A204.1 (cell line): Measurements from ENCODE around the gene SNAPC4.

Experiments used
- FAIRE-seq: peaks from 2 replicates; lab custom pipeline; 2012; peaks lifted over from hg19 to GRCh38; lab: Jason Lieb, UNC

The SNAPC4 gene

DNA sequence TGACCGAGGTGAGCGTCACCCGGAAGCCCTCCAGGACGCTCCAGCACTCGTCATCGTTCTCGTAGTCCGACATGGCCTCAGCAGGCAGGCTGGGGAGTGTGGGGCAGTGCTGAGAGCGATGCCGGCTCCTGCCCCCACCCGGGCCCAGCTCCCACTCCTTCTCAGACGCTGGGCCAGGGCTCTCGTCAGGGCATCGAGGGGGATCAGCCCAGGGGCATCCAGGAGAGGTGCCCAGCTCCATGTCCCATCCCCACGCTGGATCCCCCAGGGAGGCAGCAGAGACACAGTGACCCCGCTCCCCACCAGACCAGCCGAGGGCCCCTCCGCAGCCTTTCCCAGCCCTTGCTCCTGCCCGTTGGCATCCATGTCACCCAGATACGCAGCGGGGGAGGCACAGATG is 28.0 kb downstream of the SNAPC4 start:
- FAIRE-seq, result no peak

DNA sequence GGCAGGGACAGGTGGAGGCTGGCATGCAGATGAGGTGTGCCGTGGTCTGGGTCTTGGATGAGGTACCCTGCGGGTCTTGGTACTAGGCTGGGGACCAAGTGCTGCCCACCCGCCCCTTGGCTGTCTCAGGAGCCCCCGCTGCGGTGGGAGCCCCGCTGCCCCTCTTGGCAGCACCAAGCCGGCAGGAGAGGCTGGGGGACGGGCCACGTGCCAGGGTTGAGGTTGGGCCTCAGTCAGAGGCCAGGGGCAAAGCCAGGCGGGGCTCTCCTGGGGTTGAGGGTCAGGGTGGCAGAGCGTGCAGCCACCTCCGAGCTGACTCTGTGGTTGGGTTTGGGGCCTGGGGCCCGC is 28.5 kb downstream of the SNAPC4 start:
- no peak for FAIRE-seq

DNA sequence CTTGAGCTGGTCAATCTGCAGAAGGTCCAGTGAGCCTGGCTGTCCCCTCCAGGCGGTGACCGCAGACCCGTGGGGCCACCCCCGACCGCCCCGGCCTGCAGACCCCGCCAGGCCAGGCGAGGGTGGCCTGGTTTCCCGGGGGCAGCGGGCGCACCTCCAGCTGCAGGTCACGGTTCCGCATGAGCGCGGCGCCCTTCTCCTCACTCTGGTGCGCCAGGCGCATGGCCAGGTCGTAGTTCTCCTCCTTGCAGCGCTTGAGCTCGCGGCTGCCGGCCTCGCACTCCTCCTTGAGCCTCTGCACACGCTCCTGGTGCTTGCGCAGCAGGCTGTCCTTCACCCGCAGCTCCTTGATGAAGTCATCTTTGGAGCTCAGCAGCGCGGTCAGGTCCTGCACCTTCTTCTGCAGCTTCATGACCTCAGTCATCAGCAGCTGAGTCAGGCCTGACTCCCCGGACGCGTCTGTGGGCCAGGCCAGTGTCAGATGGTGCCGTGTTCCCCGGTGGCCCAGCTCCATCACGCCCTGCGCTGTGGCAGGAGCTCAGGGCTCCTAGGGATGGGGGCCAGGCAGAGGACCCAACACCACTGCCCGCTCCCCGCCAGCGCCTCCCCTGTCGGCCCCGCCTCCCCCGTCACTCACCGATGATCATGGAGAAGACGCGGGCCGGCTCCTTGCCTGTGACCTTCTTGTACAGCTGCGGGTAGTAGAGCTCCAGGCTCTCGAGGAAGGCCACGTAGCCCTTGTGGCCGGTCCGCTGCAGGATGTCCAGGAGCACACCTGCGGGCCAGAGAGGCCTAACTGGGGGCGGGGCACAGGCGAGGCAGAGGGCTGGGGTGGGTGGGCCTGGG is 29.1 kb downstream of the SNAPC4 start:
- FAIRE-seq, result no peak

DNA sequence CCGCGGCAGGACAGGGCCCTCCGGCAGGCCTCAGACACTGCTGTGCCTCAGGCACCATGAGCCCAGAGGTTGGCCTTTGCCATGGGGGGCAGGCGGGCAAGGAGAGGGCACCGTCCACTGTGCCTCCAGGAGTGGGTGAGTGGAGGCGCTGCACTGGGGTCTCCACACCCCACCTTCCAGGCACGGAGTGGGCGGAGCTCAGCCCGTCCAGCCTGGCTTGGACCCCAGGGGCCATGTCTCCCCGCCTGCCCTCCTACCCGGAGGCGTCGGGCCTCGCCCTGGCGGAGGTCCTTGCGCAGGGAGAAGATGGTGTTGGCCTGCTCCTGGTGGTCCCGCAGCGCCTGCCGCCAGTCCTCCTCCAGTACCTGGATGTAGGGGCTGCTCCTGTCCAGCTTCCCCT is 29.9 kb downstream of the SNAPC4 start:
- no peak for FAIRE-seq

DNA sequence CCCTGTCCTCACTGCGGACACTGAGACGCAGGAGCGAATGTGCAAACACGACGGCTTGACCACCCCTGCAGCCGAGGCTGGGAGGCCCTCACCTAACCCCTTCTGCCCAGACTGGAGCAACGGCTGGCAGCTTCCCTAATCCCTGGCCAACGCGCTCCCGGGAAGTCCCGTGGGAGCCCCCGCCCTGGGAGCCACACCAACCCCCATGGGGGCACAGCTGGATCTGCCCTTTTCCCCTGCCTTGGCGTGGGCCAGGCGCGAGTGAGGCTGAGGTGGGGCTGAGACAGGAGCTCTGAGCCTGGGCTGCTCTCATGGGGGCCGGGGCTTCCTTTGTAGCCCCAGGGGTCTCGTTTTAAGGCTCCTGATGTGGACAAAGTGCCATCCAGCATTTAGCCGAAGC is 31.8 kb downstream of the SNAPC4 start:
- no peak for FAIRE-seq

DNA sequence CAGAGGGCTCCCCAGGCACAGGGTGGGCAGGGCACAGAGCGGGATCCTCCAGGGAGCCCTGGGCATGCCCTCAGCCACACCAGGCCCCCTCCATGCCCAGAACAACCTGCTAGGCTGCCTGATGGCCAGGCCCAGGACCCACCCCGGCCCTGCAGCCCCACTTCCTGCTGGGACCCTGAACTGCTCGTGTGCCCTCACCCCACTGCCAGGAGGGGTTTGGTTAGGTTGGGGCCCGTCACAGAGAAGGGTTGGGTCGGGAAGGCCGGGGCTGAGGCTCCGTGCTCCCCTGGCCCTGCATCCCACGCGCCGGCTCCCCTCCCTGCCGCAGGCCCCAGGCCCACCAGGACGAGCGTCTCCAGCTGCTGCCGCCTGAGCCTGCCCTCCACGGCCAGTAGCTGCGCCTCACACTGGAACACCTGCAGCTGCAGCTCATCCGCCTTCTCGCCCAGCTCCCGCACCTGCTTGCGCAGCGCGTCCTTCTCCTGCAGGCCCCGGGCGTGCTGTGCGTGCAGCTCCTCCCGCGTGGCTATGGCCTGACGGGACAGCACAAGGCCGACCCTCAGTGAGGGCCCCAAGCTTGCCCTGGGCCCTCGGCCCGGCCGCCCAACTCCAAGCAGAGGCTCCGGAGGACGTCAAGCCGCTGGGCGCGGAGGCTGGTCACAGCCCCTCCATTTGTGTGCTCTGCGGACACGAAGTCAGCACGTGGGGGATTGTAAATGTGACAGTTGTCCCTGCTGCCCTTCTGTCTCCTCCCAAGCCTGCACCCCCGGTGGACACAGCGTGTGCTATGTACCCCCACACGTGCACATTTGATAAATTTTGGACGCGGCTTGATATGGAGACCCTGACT is 32.4 kb downstream of the SNAPC4 start:
- no peak for FAIRE-seq

DNA sequence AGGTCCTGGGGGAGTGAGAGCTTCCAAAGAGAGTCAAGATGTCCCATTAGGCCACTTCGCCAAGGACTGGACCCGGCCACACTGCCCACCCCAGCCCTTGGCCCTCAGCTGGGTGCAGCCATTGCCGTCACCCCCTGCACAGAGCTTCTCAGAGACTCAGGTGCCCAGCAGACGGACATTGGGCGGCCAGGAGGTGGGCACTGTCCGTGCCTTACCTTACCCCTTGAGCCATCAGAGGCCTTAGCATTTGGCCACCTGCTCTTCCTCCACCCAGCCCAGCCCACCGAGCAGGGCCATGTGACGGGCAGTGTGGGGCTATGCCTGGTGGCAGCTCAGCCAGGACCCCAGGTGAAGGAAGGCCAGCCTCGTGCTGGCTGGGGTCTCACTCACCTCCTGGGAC is 33.1 kb downstream of the SNAPC4 start:
- no peak for FAIRE-seq

DNA sequence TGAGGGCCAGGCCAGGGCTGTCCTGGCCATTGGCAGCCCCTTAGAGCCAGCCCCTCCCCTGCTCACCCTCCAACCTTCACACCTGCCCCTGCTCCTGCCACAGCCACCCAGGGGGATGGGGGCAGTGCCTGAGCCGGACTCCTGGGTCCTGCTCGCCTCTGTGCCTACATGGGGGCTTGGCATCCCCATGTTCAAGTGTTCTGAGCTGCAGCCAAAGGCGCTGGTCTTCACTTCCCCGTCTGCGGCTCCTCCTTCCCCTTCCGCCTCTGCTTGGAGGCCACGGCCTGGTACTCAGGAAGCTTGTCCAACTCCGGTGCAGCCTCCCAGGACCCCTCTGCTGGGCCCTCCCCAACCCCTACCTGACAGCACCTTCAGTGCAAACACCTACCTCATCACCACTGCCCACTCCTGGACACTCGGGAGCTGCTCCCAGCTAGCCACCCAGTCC is 34.2 kb downstream of the SNAPC4 start:
- no peak for FAIRE-seq

DNA sequence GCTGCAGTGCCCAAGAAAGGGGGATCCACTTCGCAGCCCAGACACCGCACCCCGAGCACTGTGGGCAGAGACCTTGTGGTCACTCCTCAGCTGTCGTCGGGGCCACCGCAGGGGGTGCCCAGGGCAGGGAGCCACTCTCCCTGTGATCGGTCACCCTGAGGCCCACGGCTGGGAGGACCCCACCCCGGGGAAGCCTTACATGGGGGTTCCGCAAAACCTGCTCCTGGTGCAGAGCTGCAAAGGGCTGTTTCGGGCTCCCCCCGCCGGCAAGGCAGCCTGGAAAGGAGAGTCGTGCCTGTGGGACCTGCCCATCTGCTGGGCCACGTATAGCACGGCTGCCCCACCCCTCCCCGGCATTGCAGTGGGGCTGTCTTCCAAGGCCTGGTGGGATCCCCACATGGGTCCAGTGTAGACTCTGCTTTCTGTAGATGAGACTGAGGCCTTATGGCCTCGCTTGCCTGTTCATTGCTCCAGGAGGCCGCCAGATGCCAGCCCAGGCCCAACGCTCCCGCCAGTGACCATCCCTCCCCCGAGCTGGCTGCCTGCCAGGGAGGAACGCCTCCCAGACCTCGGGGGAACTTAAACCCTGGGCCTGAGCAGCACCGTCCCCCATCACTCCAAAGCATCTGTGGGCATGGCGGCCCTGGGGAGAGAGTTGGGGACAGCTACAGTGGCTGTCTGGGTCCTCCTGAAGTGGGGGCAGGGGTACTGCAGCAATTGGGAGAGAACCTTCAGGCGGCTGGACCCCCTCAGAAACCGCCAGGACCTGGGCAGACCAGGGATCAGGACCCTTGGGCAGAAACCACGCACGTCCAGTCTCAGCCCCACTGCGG is 34.8 kb downstream of the SNAPC4 start:
- no peak for FAIRE-seq

DNA sequence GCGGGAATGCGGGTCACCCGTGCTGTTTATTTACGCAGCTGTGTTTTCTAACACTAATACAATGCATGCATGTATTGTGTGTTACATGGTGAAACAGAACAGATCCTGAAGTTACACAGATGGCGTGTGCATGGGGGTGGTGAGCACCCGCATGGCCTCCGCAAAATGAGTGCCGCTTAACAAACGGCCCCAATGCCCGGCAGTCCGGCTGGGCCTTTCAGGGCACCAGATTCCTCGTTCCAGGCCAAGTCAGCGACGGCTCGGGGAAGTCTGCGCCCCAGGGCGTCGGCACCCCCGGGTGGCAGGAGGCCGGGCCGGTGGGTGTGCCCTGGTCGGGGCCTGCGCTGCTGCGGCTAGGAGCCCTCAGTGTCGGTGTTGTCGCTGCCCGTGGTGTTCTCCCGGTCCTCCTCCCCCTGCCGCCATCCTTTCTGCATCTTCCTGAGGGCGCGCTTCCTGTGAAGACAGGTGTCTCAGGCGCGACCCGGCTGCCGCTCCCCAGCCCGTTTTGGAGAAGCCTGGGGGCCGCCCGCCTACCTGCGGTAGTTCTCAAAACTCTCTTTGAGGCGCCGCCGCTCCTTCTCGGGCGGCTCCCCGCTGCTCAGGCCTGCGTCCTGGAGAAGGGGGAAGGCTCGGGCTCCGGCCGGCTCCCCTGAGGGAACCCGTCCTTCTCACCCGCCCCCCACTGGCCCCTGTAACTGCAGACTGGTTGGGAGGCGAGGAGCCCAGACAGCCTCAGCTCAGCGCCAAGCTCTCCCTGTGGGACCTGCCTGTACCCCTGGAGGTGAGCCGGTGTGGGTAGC is 35.8 kb downstream of the SNAPC4 start:
- FAIRE-seq, result no peak

DNA sequence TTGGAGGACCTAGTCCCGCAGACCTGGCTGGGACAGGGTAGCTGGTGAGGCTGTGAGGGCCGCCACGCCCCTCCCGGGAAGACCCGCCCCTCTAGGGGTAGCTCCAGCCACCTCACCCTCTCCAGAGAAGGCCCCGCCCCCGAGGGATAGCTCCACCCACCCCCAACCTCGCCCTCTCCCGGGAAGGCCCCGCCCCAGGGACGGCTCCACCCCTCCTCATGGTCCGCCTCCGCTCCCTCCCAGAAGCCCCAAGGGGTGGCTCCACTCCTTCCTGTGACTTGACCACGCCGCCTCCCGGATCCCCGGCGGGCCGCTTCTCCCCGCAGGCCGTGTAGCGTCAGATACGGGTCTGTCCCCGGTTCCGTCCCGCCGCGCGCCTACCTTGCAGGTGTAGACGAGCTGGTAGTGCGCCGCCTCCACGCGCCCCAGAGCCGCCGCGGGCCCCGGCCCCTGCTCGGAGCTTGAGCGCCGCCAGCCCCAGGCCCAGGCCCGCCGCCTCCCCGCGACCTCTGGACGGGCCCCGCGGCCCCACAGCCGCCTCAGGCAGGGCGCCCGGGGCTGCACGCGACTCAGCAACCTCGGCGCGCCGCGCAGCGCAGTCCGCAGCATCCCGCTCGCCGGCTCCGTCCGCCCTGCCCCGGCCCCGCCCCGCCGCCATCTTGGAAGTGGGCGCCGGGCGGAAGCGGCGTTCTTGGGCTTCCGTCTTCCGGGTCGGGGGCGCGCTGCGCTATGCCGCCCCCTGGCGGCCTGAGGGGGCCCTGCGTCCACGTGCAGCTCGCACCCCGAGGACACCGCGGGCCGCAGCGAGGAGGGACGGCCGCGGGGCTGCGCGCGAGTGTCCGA is 36.6 kb downstream of the SNAPC4 start, which contains the start of gene DNLZ:
Gene DNLZ, minus strand, starts transcription at position 639 of the 843 bp plus-strand sequence. Its CDS starts 30 bp downstream, at position 609.
- FAIRE-seq, result peak; percentile 78

DNA sequence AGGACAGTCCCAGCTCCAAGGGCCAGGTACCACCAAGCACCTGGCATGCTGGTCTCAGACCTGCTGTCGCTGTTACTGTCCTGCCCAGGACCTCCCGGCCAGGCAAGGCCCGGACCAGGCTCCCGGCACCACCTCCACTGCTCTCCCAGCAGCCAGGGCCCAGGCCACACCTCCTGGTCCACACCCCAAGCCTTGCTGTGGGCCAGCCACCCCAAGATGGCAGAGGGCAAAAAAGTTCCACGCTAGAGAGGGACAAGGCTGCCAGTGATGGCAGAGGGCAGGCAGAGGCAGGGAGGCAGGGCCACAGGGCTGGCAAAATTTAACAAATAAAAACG is 37.6 kb downstream of the SNAPC4 start:
- no peak for FAIRE-seq

DNA sequence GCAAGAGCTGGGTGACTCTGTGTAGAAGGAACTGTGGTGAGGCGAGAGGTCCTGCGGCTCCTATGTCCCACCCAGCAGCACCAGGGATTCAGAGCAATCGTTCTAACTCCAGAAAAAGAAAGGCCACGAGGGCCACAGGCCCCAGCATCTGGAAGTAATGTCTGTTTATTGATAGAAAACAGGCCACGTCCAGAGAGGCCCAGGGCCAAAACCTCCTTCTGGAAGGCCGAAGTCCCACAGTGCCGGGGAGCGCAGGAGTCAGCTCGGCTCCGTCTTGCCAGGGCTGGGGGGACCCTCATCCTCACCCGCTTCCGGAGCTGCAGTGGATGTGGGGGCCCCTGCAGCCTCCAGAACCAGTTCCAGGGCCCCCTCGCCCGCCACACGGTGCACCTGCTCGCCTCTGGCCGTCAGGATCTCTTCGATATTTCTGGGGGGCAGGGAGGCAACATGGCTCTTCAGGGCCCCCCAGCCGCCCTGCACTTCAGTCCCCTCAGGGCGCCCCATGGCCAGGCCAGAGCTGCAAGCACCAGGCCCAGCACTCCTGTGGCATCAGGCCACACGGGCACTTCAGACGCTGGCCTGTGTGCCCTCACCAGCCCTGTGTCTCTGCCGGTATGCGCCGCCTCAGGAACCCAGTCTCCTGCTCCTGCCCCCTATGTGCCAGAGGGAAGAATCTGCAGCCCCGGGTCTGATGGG is 38.1 kb downstream of the SNAPC4 start:
- FAIRE-seq, result no peak

DNA sequence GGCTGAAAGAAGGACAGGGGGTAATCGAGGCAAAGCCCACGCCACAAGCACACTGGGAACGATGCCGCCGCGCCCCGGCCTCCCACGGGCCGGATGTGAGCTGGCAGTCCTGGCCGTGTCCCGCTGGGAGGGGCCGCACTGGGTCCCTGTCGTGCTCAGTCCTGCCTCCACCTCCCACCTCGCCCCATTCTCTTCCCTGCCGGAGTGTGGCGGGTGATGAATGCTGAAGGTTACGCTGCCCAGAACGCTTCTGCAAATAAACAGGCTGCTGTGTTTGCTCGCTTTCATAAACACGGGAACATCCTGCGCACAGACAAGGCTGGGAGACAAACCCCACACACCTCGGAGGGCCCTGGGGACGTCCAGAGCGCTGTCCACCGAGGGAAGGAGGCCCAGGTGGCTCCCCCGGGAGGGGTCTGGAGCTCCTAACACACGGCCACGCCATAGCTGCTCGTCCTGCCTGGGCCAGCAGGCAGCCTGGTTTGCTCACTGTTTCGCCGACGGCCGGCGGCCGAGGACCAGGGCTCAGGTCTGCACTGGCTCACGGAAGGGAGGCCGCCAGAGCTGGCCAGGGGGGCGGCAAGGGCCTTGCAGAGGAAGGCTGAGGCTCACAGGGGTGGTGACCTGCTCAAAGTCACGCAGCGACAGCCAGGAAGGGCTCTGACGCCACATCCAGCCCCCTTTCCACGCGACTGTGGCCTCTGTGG is 38.8 kb downstream of the SNAPC4 start:
- no peak for FAIRE-seq

DNA sequence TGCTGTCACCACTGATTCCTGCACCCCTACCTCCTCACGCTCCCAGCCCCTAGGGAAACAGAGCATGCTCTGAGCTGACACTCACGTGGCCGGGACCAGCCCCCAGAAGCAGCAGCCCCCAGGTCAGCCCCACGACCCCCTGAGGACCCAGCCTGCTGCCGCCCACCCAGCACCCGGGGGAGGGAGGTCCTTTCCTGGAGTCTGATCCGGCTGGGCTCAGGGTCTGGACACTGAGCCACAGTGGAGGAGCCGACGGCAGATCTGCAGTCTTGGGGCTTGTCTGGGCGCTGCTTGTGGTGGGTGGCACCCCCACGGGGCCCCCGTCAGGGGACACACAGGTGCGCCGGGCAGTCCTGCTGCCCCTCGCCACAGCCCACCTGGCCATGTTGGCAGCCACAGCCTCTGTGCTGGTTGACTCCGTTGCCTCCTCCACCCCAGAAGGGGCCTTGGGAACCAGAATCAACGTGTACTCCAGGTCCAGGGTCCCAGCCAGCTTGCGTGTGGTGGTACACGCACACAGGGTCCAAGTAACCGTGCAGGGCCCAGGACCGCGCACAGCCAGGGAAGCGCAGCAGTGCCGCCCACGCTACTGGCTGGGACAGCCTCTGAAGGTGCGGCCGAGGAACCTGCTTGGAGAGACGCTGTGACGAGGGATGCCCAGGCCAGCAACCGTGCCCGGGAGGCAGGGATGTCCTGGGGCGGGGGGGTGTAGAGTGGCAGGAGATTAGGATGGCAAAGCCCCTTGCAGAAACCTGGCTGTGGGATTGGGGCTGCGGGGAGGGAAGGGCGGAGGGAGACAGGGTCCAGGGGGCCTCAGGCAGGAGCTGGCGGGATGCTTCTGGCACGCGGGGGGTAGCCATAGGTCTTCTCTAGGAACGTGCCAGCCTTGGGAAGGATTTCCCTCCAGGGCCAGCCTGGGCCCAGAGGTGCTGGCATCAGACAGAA is 39.9 kb downstream of the SNAPC4 start:
- FAIRE-seq, result no peak

DNA sequence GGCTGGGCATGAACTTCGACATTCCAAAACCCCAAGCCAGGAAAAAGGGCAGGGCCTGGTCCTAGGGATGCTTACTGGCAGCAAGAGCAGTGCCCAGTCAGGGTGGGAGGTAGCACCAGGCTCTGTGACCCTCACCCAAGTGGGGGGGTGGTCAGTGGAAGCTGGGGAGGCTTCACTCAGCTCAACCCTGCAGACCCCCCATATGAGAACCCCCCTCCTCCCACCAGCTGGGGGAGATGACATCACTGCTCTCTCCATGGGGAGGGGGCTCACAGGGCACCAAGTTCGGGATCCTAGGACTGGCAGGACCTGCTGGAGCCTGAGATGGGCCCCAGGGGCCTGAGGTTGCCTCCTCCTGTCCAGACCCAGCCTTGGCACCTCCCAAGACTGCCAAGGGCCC is 41.1 kb downstream of the SNAPC4 start:
- no peak for FAIRE-seq

DNA sequence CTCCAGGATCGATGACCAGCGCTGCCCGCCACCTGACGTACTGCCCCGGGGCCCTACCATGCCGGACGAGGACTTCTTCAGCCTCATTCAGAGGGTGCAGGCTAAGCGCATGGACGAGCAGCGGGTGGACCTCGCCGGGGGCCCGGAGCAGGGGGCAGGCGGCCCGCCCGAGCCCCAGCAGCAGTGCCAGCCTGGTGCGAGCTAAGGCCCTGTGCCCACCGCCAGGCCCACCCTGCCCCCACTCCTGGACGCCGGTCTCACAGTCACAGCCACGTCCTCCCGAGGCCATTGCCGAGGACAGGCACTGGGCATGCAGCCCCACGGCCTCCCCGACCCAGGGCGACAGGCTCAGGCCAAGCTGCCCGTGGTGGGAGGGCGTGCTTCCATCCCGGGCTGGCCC is 42.0 kb downstream of the SNAPC4 start:
- no peak for FAIRE-seq

DNA sequence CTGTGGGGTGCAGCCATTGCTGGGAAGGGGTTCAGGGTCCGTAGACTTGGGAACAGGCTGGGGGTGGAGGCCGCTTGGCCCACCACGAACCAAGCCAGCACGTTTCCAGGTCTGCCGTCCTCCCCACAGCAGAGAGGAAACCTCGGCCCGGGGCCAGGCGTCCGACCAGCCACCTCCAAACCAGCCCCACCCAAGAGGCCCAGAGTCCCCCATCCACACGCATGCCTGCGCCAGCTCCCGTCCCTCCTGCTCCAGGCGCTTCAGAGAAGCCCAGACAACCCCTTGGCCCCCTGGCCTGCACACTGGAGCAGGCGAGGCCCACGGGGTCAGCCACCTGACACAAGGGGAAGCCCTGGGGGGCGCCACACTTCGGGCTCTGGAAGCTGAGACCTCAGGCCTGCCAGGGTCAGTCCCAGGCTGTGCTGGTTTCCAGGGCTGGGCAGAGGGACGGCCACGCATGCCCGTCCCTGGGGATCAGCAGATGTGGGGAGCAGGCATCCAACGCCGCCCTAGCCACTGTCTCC is 42.7 kb downstream of the SNAPC4 start:
- no peak for FAIRE-seq
